ENCODE results near the gene HSPB6.
"Not testable (repeated sequence)": the region's sequence is repeated elsewhere in the genome, so short reads cannot be mapped to it uniquely, and the experiment has no call there.

HSPB6 gene

DNA sequence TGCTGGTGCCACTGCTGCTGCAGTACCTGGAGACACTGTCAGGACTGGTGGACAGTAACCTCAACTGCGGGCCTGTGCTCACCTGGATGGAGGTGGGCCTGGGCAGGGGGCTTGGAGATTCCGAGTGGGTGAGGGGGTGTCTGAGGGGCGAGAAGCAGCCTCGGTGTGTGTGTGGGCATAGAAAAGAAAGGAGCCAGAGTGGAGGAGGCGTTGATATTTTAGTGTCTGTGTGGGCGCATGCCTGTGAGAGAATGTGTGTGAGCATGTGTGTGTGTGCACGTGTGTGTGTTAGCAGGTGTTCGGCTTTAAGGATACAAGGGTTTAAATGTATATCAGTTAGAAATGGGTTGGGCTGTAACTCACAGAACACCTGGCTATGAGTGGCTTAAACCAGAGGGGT lies 22.2 kb upstream of the HSPB6 start:
- DNase-seq (no peak), ATAC-seq (no peak)
- H3K36me3 Mint-ChIP-seq (ENCODE audit: low read depth) = no peaks in the 10 kb centered on the region
- no peaks in the 10 kb centered on the region for H3K27me3 Mint-ChIP-seq
- no peak overlapping the region for H3K27ac Mint-ChIP-seq
- no peak overlapping the region for H3K4me3 Mint-ChIP-seq
- H3K9me3 Mint-ChIP-seq = no peaks in the 10 kb centered on the region
- H3K4me1 Mint-ChIP-seq = peaks cover 11% of the 10 kb centered on the region

- no peak overlapping the region for H3K4me3 Mint-ChIP-seq
These were observed 21.1 kb upstream of the HSPB6 start for GRCh38 chr19:35777961-35778360.

DNA sequence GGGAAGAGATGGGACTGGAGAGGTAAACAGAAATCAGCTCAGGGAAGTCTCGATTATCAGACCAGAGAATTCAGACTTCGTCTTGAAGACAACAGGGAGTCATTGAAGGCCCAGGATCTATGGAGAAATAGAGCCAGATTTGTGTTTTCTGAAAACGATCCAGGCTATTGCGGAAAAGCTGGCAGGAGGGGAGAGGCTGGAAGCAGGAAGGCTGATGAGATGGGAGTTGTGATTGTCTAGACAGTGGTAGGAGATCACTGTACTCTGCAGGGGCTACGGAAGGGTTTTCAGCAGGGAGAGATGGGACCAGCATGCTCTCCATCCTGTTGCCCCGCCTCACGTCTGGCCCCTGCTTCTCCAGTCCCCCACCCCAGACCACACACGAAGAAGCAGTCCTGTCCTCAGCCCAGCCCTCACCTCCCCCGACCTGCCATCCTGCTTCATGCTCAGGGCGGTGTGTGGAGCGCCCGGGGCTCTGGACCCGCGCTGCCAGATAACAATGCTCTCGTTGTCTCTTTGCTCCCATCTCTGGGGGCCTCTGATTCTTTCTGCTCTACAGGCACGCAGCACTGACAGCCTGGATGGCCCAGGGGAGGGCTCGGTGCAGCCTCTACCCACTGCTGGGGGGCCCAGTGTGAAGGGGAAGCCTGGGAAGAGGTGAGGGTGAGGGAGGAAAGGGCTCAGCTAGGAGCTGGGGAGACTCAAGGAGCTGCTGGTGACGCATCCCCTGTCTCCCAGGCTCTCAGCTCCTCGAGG lies 20.4 kb upstream of the HSPB6 start:
- ATAC-seq = no peak
- Mint-ChIP-seq H3K27me3 (no peaks in the 10 kb centered on the region), H3K4me1 (peaks cover 11% of the 10 kb centered on the region), H3K36me3 (ENCODE audit: low read depth) (no peaks in the 10 kb centered on the region), H3K27ac (no peak overlapping the region), H3K9me3 (no peaks in the 10 kb centered on the region), H3K4me3 (no peak overlapping the region)
- no peak for DNase-seq

More at GRCh38 chr19:35777961-35778360, 21.1 kb upstream of the HSPB6 start:
- DNase-seq (no peak), ATAC-seq (no peak)
- Mint-ChIP-seq H3K27ac (no peak overlapping the region), H3K36me3 (ENCODE audit: low read depth) (no peaks in the 10 kb centered on the region), H3K4me1 (peaks cover 11% of the 10 kb centered on the region), H3K27me3 (no peaks in the 10 kb centered on the region), H3K9me3 (no peaks in the 10 kb centered on the region)

GRCh38 chr19:35776102-35776788 lies 19.4 kb upstream of the HSPB6 start:
- H3K9me3 Mint-ChIP-seq = no peaks in the 10 kb centered on the region
- no peak for DNase-seq
- no peaks in the 10 kb centered on the region for H3K36me3 Mint-ChIP-seq (ENCODE audit: low read depth)
- H3K4me1 Mint-ChIP-seq = peaks cover 11% of the 10 kb centered on the region
- no peak for ATAC-seq
- peak overlapping the region; percentile 39 for H3K27ac Mint-ChIP-seq
- H3K27me3 Mint-ChIP-seq = no peaks in the 10 kb centered on the region
- H3K4me3 Mint-ChIP-seq = peak overlapping the region; percentile 72

DNA sequence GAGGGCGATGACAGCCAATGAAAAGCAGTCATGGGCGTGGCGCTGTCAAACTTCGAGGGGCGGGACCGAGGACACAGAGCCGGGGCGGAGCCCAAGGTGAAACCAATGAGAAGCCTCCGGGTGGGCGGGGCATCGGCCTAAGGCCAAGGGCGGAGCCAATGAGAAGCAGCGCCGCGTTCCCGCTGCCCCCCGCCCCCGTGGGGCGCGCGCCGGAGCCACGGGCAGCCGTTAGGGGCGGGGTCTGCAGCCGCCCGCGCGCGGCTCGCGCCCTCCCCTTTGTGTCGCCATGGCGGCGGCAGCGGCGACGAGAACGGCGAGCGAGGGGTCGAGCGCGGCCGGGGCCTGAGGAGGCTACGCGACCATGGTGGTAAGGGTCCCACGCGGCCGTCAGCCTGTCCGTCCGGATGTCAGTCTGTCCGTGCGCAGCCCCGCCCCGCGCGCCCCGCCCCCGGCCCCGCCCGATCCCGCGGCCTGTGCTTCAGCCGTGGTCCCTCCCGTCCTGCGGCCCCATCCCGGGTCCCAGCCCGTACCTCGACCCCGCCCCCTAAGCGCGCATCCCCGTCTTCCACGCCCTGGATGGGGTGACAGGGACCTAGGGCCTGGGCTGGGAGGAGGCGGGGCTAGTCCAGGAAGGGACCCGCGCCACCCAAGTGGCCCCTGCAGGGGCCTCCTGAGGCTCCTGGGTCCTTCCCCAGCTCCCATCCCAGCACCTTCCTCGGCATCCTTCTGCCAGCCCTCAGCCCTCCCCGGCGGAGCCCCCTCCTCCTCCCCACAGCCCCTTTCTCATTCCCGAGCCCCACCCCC lies 18.7 kb upstream of the HSPB6 start, which contains the start of gene ARHGAP33:
ARHGAP33 (plus strand) TSS at position 267 of the 804 bp plus-strand sequence; CDS start at position 362, 95 bp downstream.
- Mint-ChIP-seq H3K4me1 (peaks cover 11% of the 10 kb centered on the region), H3K36me3 (ENCODE audit: low read depth) (no peaks in the 10 kb centered on the region)

DNA sequence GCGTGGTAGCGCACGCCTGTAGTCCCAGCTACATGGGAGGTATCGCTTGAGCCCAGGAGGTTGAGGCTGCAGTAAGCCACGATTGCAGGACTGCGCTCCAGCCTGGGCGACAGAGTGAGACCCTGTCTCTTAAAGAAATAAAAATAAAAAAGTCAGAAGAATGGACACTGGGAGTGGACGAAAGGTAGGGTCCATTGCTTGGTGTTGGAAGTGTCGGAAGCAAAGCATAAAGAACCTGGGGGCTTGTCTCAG lies 18.1 kb upstream of the HSPB6 start:
- ATAC-seq (no peak), DNase-seq (no peak)
- Mint-ChIP-seq H3K4me3 (peak overlapping the region; percentile 72), H3K27ac (no peak overlapping the region), H3K36me3 (ENCODE audit: low read depth) (no peaks in the 10 kb centered on the region), H3K4me1 (peaks cover 11% of the 10 kb centered on the region), H3K9me3 (no peaks in the 10 kb centered on the region), H3K27me3 (no peaks in the 10 kb centered on the region)

More for the DNA sequence above, 18.7 kb upstream of the HSPB6 start, which contains the start of gene ARHGAP33:
- H3K27ac Mint-ChIP-seq = peak within 1 kb of the TSS; percentile 39
- peak; percentile 92 for ATAC-seq
- H3K9me3 Mint-ChIP-seq = no peaks in the 10 kb centered on the region
- no peaks in the 10 kb centered on the region for H3K27me3 Mint-ChIP-seq
- peak within 1 kb of the TSS; percentile 72 for H3K4me3 Mint-ChIP-seq
- DNase-seq = peak; percentile 100

GRCh38 chr19:35774274-35775045 lies 17.6 kb upstream of the HSPB6 start:
- H3K27me3 Mint-ChIP-seq = no peaks in the 10 kb centered on the region
- no peak overlapping the region for H3K27ac Mint-ChIP-seq
- no peaks in the 10 kb centered on the region for H3K9me3 Mint-ChIP-seq
- peak overlapping the region; percentile 72 for H3K4me3 Mint-ChIP-seq
- peaks cover 11% of the 10 kb centered on the region for H3K4me1 Mint-ChIP-seq
- DNase-seq (no peak), ATAC-seq (no peak)
- H3K36me3 Mint-ChIP-seq (ENCODE audit: low read depth) = no peaks in the 10 kb centered on the region

GRCh38 chr19:35773020-35773806 lies 16.4 kb upstream of the HSPB6 start:
- H3K4me3 Mint-ChIP-seq = no peak overlapping the region
- peaks cover 11% of the 10 kb centered on the region for H3K4me1 Mint-ChIP-seq
- no peak for ATAC-seq
- DNase-seq = no peak
- no peaks in the 10 kb centered on the region for H3K27me3 Mint-ChIP-seq
- no peaks in the 10 kb centered on the region for H3K9me3 Mint-ChIP-seq
- no peak overlapping the region for H3K27ac Mint-ChIP-seq
- H3K36me3 Mint-ChIP-seq (ENCODE audit: low read depth) = peaks cover 3% of the 10 kb centered on the region

DNA sequence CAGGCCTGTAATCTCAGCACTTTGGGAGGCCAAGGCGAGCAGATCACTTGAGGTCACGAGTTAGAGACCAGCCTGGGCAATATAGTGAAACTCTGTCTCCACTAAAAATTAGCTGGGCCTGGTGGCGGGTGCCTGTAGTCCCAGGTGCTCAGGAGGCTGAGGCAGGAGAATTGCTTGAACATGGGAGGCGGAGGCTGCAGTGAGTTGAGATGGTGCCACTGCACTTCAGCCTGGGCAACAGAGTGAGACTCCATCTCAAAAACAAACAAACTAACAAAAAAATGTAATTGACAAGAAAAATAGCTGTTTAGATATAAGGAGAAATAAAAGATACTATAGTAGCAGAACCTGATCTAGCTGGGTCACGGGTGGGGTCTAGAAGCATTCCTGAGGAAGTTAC lies 15.5 kb upstream of the HSPB6 start:
- not testable (repeated sequence) for DNase-seq, H3K4me3 Mint-ChIP-seq, H3K27ac Mint-ChIP-seq

DNA sequence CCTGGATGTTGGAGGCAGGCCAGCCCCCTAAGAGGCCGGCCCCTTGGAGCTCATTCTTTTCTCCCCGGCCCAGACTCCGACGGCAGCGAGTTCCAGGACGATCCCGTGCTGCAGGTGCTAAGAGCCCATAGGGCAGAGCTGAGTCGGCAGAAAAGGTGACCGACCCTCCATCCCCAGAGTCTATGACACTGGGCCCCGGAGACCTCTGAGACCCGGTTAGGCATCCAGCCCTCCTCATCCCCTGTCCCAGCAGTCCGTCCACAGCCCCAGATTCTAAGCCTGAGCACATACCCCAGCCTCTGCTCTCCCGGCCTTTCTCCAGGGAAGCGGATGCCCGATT lies 11.2 kb upstream of the HSPB6 start:
- no peak for DNase-seq
- H3K36me3 Mint-ChIP-seq (ENCODE audit: low read depth) = peaks cover 10% of the 10 kb centered on the region
- H3K27me3 Mint-ChIP-seq = no peaks in the 10 kb centered on the region
- no peaks in the 10 kb centered on the region for H3K4me1 Mint-ChIP-seq
- no peaks in the 10 kb centered on the region for H3K9me3 Mint-ChIP-seq
- no peak overlapping the region for H3K4me3 Mint-ChIP-seq
- ATAC-seq = no peak
- no peak overlapping the region for H3K27ac Mint-ChIP-seq

More for the DNA sequence above, 15.5 kb upstream of the HSPB6 start:
- not testable (repeated sequence) for ATAC-seq; H3K27me3 Mint-ChIP-seq; H3K9me3 Mint-ChIP-seq; H3K36me3 Mint-ChIP-seq (ENCODE audit: low read depth)
- H3K4me1 Mint-ChIP-seq = peaks cover 11% of the 10 kb centered on the region

GRCh38 chr19:35767288-35768081 lies 10.7 kb upstream of the HSPB6 start:
- ATAC-seq (no peak), DNase-seq (no peak)
- H3K27me3 Mint-ChIP-seq = no peaks in the 10 kb centered on the region
- H3K36me3 Mint-ChIP-seq (ENCODE audit: low read depth) = peaks cover 10% of the 10 kb centered on the region
- H3K4me1 Mint-ChIP-seq = no peaks in the 10 kb centered on the region
- no peak overlapping the region for H3K27ac Mint-ChIP-seq
- H3K4me3 Mint-ChIP-seq = no peak overlapping the region
- no peaks in the 10 kb centered on the region for H3K9me3 Mint-ChIP-seq

DNA sequence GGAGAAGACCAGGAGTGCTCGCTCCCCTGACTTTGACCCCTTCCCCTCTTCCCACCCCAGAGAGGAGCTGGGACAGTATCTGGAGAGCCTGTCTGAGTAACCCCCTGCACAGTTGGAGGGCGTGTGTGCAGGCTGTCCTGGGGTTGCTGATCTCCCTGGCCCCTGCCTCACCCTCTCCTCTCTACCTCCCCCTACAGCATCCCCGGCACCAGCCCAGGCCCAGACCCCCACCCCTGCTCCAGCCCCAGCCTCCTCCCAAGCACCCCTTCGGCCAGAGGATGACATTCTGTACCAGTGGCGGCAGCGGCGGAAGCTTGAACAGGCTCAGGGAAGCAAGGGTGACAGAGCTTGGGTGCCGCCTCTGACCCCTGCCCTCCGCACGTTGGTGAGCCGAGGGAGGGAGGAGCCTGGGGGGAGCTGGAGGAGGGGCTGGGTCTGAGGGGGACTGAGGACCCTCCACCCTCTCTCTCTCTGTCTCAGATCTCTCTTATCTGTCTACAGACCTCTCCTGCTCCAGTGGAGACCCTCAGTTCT lies 9.8 kb upstream of the HSPB6 start:
- Mint-ChIP-seq H3K4me1 (no peaks in the 10 kb centered on the region), H3K4me3 (no peak overlapping the region), H3K36me3 (ENCODE audit: low read depth) (peaks cover 16% of the 10 kb centered on the region), H3K27ac (no peak overlapping the region), H3K27me3 (no peaks in the 10 kb centered on the region), H3K9me3 (no peaks in the 10 kb centered on the region)
- ATAC-seq (peak; percentile 15), DNase-seq (no peak)

Measured in activated naive CD8-positive, alpha-beta T cell treated with anti-CD3 and anti-CD28 coated beads, Interleukin-2, amount 50 U/mL, for 24 hours (primary cell).